ENCODE data around the gene ZBTB44.
"Not testable (repeated sequence)": the region's sequence is repeated elsewhere in the genome, so short reads cannot be mapped to it uniquely, and the experiment has no call there.

The ZBTB44 gene

DNA sequence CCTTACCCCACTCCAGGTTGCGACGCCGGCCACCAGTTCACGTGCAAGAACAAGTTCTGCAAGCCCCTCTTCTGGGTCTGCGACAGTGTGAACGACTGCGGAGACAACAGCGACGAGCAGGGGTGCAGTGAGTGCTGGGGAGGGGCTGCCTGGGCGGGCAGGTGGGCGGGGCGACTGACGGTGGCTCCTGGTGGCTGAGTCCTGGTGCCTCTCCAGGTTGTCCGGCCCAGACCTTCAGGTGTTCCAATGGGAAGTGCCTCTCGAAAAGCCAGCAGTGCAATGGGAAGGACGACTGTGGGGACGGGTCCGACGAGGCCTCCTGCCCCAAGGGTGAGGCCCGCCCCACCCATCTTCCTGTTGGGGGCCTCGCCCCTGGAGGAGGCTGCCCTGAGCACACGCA, 116.4 kb downstream of the ZBTB44 start:
- no peak for DNase-seq (ENCODE audit: low read depth)

DNA sequence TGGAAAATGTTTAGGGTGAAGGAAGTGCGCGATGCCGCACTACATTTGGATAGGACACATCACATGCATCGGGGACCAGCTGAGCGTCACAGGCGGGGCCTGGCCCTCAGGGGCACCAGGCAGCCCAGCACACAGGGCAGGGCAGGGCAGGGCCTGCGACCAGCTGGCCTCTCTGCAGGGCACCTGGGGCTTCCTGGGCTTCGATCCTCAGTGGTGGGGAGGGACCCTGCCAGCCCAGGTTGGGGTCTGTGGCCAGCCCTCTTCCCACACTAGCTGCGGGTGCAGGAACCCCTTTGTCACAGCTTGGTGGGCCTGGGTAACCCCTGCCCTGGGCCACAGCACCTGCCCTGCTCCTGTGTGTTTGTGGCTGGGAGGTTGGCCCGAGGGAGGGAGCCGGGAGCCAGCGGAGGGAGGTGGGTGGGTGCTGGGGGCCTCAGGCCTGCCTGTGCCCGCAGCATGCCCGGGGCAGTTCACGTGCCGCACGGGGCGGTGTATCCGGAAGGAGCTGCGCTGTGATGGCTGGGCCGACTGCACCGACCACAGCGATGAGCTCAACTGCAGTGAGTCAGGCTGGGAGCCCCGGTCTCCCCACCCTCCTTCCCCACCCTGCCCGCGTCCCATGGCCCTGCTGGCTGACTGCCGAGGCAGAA, 117.2 kb downstream of the ZBTB44 start:
- DNase-seq (ENCODE audit: low read depth) = peak; percentile 4

DNA sequence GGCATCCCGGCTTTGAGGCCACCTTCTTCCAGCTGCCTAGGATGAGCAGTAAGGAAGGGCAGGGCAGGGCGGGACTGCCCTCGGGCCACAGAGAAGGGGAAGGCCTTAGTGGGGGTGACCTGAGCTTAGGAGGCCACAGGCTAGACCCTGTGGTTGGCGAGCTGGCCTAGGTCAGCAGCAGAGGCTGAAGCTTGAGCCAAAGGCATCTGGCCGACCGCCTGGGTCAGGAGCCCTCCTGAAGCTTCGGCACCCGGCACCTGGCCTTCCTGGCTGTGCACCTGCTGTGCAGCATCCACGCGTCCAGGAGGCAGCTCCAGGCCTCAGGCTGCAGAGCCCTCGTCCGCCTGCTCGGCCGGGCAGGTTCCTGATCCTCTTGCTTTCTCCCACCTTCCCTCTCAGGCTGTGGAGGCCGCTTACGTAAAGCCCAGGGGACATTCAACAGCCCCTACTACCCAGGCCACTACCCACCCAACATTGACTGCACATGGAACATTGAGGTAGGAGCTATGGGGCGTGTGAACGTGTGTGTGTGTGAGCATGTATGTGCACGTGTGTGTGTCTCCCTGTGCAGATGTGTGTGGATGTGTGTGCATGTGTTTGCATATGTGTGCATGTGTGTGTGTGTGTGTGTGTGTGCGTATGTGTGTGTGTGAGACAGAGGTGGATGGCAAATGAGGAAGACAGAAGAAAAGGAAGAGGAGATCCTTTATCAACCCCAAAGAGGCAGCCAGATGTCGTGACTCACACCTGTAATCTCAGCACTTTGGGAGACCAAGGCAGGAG, 120.3 kb downstream of the ZBTB44 start:
- no peak for DNase-seq (ENCODE audit: low read depth)

DNA sequence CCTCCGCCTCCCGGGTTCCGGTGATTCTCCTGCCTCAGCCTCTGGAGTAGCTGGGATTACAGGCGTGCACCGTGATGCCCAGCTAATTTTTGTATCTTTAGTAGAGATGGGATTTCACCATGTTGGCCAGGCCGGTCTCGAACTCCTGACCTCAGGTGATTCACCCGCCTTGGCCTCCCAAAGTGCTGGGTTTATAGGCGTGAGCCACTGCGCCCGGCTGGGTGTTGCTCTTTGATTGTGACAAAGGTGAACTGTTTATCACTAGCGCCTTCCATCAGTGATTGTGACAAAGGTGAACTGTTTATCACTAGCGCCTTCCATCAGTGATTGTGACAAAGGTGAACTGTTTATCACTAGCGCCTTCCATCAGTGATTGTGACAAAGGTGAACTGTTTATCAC, 121.2 kb downstream of the ZBTB44 start:
- DNase-seq (ENCODE audit: low read depth) = not testable (repeated sequence)

- DNase-seq (ENCODE audit: low read depth) = no peak
Observed at GRCh38 chr11:130192845-130193267, 121.9 kb downstream of the ZBTB44 start.

- DNase-seq (ENCODE audit: low read depth) = no peak
Observed at GRCh38 chr11:130191896-130192295, 122.8 kb downstream of the ZBTB44 start.

GRCh38 chr11:130190371-130190881, 124.3 kb downstream of the ZBTB44 start:
- no peak for DNase-seq (ENCODE audit: low read depth)

GRCh38 chr11:130189492-130190210, 125.1 kb downstream of the ZBTB44 start:
- DNase-seq (ENCODE audit: low read depth) = no peak

DNA sequence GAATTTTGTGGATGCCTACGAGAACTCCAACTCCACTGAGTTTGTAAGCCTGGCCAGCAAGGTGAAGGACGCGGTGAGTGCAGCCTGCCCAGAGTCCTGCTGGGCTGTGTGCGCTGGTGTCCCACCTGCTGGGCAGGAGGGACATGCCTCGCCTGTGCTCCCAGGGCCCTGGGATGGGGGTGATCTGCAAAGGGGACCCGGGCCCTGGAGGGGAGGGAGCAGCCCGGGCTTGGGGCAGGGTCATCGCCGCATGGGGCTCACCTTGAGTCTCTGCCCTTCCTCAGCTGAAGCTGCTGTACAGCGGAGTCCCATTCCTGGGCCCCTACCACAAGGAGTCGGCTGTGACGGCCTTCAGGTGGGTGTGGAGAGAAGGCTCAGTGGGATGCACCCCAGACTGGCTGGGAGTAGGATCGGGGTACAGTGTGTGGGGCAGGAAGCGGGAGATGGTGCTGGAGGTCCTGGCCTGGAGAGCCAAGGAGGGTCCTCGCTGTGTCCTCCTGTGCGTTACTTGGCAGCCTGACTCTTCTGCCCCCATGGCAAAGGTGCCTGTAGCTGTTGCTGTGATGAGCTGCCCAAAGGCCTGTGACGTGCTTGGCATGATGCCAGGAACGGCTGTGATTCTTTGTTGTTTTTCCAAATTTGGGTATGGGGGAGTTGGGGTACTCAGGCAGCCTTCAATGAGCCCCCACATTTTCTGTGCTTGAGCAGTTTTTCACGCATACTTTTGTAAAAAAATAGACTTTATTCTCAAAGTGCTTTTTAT, 126.0 kb downstream of the ZBTB44 start:
- no peak for DNase-seq (ENCODE audit: low read depth)

GRCh38 chr11:130188047-130188446, 126.7 kb downstream of the ZBTB44 start:
- DNase-seq (ENCODE audit: low read depth) = no peak

DNA sequence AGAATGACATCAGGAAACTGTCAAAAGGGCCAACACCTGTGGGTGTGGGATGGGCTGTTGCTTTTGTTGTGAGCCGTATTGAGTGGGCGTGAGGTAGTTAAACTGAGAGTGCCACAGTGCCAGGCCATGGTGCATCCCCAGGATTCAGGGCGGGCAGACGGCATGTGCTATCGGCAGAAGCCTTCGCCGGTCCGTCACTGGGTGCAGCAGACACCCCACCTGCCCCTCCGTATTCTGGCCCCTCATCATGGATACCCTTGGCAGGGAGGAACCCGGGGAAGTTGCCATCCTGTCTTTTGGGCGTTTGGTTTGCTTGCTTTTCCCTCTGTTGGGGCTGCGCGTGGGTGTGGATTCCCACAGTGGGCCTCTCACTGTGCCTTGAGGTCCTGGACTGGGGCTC, 127.6 kb downstream of the ZBTB44 start:
- no peak for DNase-seq (ENCODE audit: low read depth)

GRCh38 chr11:130183878-130184610, 130.7 kb downstream of the ZBTB44 start:
- no peak for DNase-seq (ENCODE audit: low read depth)

DNA sequence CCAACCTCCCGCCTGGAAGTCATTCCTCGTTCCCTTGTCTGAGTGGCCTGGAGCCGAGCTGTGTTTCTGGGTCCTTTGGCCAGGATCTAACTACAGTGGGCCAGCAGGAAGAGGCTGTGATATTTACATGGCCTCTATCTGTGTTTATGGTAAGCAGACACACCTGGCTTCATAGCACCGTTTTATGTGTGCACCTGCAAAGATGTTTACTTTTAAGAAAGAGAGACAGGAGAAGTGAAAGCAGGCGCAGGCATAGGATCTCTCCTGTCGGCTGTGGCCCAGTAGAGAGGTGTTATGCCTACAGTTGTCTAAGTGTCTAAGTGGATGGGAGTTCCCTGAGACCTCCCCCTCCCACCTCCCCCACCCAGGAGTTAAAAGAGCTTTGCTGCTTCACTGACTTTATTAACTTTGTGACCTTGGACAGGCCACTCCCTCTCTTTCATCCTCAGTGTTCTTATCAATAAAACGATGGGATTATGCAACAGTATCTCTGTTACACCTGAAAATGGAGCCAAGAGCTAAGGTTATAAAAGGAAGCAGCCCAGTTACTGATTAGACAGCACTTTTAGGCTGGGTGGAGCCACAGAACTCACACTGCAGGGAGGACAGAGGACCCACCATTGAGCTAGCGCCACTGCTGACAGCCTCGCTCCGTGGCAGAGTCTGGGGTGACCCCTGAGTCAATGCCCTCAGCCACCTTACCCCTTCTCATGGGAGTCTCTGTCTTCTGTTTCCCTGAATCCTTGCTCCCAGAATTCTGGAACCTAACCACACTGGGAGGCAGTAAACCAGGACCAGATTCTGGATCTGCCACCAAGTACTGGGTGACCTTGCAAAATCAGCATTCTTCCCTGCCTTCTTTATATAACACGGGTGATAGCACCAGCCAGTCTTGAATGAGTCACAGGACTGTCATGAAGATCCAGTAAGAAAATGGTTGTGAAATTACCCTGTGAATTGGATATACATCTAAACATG, 133.1 kb downstream of the ZBTB44 start:
- DNase-seq (ENCODE audit: low read depth) = peak; percentile 69

GRCh38 chr11:130180896-130181294, 133.8 kb downstream of the ZBTB44 start:
- DNase-seq (ENCODE audit: low read depth) = no peak

GRCh38 chr11:130180491-130180890, 134.2 kb downstream of the ZBTB44 start:
- peak; percentile 46 for DNase-seq (ENCODE audit: low read depth)

GRCh38 chr11:130179396-130180306, 135.1 kb downstream of the ZBTB44 start:
- DNase-seq (ENCODE audit: low read depth) = no peak

DNA sequence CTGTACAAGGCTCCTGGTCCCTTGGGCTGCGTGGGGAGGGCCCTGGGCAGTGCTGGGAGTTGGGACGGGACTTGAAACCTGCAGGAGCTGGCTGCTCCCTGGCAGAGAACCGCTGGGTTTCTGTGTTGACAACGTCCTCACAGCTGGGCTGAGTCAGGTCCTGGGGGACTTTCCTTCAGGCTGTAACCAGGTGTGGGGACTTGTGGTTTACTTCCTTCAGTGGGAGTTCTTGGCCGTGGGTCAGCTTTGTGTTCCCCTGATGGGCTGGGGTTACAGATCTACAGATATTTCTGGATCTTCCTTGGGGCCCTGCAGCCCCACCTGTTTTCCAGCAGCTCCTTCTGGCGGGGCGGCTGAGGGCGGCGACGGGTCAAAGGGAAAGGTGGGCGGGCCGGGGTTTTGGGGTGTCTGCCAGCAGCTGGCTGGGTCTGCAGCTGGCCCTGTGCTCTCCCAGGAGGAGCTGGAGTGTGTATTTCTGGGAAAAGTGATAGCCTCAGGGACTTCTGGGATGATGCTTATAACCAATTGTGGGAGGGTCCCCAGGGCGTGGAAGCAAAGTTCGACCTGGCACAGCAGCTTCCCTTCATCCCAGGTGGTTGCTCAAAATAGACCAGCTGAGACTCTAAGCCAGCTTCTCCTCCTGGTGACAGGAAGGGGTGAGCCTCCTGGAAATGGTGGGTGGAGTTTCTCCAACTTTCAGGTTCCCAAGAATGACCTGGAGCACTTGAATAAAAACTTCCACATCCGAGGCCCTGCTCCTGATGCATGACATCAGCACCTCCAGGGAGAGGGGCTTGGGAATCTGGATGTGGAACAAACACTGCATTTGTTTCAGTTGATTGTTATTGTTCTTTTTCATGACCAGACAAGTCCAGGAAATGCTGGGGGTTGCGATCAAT, 136.0 kb downstream of the ZBTB44 start:
- no peak for DNase-seq (ENCODE audit: low read depth)

DNA sequence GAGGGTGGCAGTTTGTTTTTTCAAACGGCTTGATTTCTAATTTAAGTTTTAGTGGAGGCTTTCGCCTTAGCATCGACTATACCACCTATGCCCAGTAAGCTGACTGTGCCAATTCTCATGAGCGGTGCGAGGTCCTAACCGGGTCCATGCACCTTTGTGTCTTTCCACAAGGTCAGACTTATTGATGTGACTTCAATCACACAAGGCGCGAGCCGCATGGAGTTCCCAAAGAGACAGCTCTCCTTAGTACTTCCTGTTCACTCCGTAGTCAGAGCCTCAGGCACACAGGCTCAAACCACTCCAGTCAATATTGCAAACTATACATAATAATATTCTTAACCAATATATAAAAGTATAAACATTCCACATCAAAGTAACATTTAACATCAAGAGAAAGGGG, 136.9 kb downstream of the ZBTB44 start:
- DNase-seq (ENCODE audit: low read depth) = no peak
